Endothelial cell of umbilical vein (primary cell): Measurements from ENCODE around the gene DAW1. TPM values are rescaled to one million over a fixed set of nuclear protein-coding genes. Genes with fewer than 3 reads are reported as not detected.

Source experiments
- BruUV-seq: library from RNA; stranded (reverse); fragments of 400-500 nt; replicated peaks from 2 replicates; lab custom pipeline; 2021; lab: Mats Ljungman, UMichigan
- CTCF ChIA-PET: fragments of 300-600, 350-600 bp; sonication (Branson Sonifier 250); formaldehyde crosslinking; loops from one replicate; lab custom pipeline; 2021; ENCODE audit warnings: antibody characterized with exemption, inconsistent platforms; lab: Charles Lee
- POLR2A ChIA-PET: fragments of 300-600, 350-600 bp; sonication (Branson Sonifier 250); formaldehyde crosslinking; loops from one replicate; lab custom pipeline; 2021; ENCODE audit warnings: antibody characterized with exemption, inconsistent platforms; lab: Charles Lee
- DNase-seq: peaks from one replicate; pipeline ENCODE4 v3.0.0-alpha.2; 2011; ENCODE audit warnings: low read depth, low spot score
- FAIRE-seq: peaks from 2 replicates; lab custom pipeline; 2011; peaks lifted over from hg19 to GRCh38; lab: Jason Lieb, UNC
- H2AFZ ChIP-seq: 2 replicates; pipeline ENCODE4 v1.6.0; 2012; ENCODE audit warnings: low read depth, low read length, control low read depth, inconsistent platforms
- H3K27ac ChIP-seq: 2 replicates; pipeline ENCODE4 v1.5.1; 2011; ENCODE audit warnings: low read depth, mild to moderate bottlenecking, control low read depth, low read length, moderate library complexity; ENCODE audit not compliant: insufficient read depth
- H3K27me3 ChIP-seq, 2 experiments: 2 replicates each; pipeline versions ENCODE4 v1.6.0 to v1.6.1; 2011; ENCODE audit warnings: low read length in 2 of 2, mixed read lengths in 1 of 2; ENCODE audit not compliant: control insufficient read depth in 2 of 2, insufficient read depth in 2 of 2
- H3K36me3 ChIP-seq, 2 experiments: 2 replicates in 1 of 2; 3 replicates in 1 of 2; pipeline ENCODE4 v1.5.1; 2011; ENCODE audit warnings: low read length in 2 of 2, mild to moderate bottlenecking in 1 of 2, moderate library complexity in 1 of 2; ENCODE audit not compliant: control insufficient read depth in 2 of 2, insufficient read depth in 2 of 2; ENCODE audit errors: extremely low read depth in 1 of 2
- H3K4me1 ChIP-seq: 3 replicates; pipeline ENCODE4 v1.5.1; 2011; ENCODE audit warnings: mild to moderate bottlenecking, low read length; ENCODE audit not compliant: control insufficient read depth, insufficient read depth; ENCODE audit errors: extremely low read depth
- H3K4me2 ChIP-seq: 2 replicates; pipeline ENCODE4 v1.6.1; 2011; ENCODE audit warnings: low read length, control low read depth, mixed read lengths; ENCODE audit not compliant: insufficient read depth
- H3K4me3 ChIP-seq, 3 experiments: fragments of 200-600 bp in 1 of 3; sonication (generic), shearing (Covaris generic) in 1 of 3; replicated peaks in 1 of 3; 2 replicates each; pipeline ENCODE4 v1.5.1; 2011 to 2016; ENCODE audit warnings: control low read depth in 3 of 3, low read length in 3 of 3, mild to moderate bottlenecking in 2 of 3, inconsistent platforms in 1 of 3, low read depth in 1 of 3, moderate library complexity in 1 of 3; ENCODE audit not compliant: insufficient read depth in 1 of 3
- H3K79me2 ChIP-seq: 2 replicates; pipeline ENCODE4 v1.6.0; 2012; ENCODE audit warnings: low read length, inconsistent platforms; ENCODE audit not compliant: control insufficient read depth, insufficient read depth
- H3K9ac ChIP-seq: replicated peaks from 2 replicates; pipeline ENCODE3; 2011; ENCODE audit warnings: low read length, control low read depth; ENCODE audit not compliant: insufficient read depth; ENCODE audit errors: extremely low read depth
- H3K9me1 ChIP-seq: replicated peaks from 3 replicates; pipeline ENCODE4 v1.6.0; 2011; ENCODE audit warnings: mild to moderate bottlenecking, low read length; ENCODE audit not compliant: control insufficient read depth, insufficient read depth; ENCODE audit errors: extremely low read depth
- H3K9me3 ChIP-seq: replicated peaks from 2 replicates; pipeline ENCODE4 v1.5.1; 2012; ENCODE audit warnings: low read length, inconsistent platforms; ENCODE audit not compliant: control insufficient read depth, insufficient read depth
- H4K20me1 ChIP-seq: replicated peaks from 2 replicates; pipeline ENCODE3; 2011; ENCODE audit warnings: mild to moderate bottlenecking, low read length; ENCODE audit not compliant: control insufficient read depth, insufficient read depth; ENCODE audit errors: extremely low read depth
- EZH2 ChIP-seq: IDR thresholded peaks from 2 replicates; pipeline ENCODE4 v1.6.1; 2012; ENCODE audit warnings: borderline replicate concordance, low read depth, mild to moderate bottlenecking, moderate library complexity, low read length, inconsistent platforms; ENCODE audit not compliant: severe bottlenecking
- FOS ChIP-seq: IDR thresholded peaks from 2 replicates; pipeline ENCODE4 v1.6.1; 2011; ENCODE audit warnings: mild to moderate bottlenecking, low read length, moderate library complexity, borderline replicate concordance; ENCODE audit not compliant: insufficient read depth
- GATA2 ChIP-seq: IDR thresholded peaks from 2 replicates; pipeline ENCODE4 v1.7.0; 2011; ENCODE audit warnings: low read depth, mild to moderate bottlenecking, moderate library complexity, mixed read lengths, low read length; ENCODE audit not compliant: insufficient read length, insufficient read depth
- JUN ChIP-seq: IDR thresholded peaks from 2 replicates; pipeline ENCODE4 v1.6.1; 2011; ENCODE audit warnings: borderline replicate concordance, low read depth; ENCODE audit not compliant: insufficient read length, insufficient read depth
- MYC ChIP-seq: IDR thresholded peaks from one replicate; pipeline ENCODE4 v1.6.1; 2011; ENCODE audit warnings: mild to moderate bottlenecking, low read depth, low read length
- POLR2A ChIP-seq: IDR thresholded peaks from 2 replicates; pipeline ENCODE4 v1.6.1; 2012; ENCODE audit warnings: low read depth, mild to moderate bottlenecking, control low read depth, low read length
- POLR2AphosphoS5 ChIP-seq: IDR thresholded peaks from 2 replicates; pipeline ENCODE4 v1.6.1; 2012; ENCODE audit warnings: low read depth, mild to moderate bottlenecking, control low read depth, low read length, moderate library complexity; ENCODE audit not compliant: insufficient read depth
- dilution Hi-C: fragments of 300-500 bp; cut with MboI; formaldehyde crosslinking; loops from one replicate; pipeline ENCODE4 v1.15.0; 2019; ENCODE audit warnings: low sequenced_read_pairs; ENCODE audit not compliant: extremely low pct_ligation_motif_present
- intact Hi-C: fragments of 100-400 bp; cut with micrococcal nuclease; formaldehyde crosslinking; loops from one replicate; pipeline ENCODE4 v1.10.0; 2022
- polyA plus RNA-seq, 4 experiments: library from polyadenylated mRNA; depleted of rRNA in 3 of 4; stranded (reverse) in 3 of 4; unstranded in 1 of 4; fragments of >200 nt; gene quantifications; 2 replicates each; pipeline versions ENCODE4 v1.2.1 to v1.2.3, GENCODE V29; 2011 to 2012; ENCODE audit warnings: missing spikeins in 1 of 4
- total RNA-seq: library from RNA; stranded (reverse); gene quantifications from 2 replicates; pipeline ENCODE4 v1.2.3, GENCODE V29; 2021
- TF ChIP-seq, protein P1 (sequence below), 2 donors: IDR thresholded peaks; 1 replicate in 1 of 2; 2 replicates in 1 of 2; pipeline ENCODE4 v1.5.1; 2011; ENCODE audit warnings: low read length in 2 of 2, mild to moderate bottlenecking in 2 of 2, moderate library complexity in 2 of 2, control low read depth in 1 of 2, inconsistent platforms in 1 of 2, low read depth in 1 of 2; ENCODE audit not compliant: insufficient read depth in 1 of 2; ENCODE audit errors: extremely low read depth in 1 of 2
- TF ChIP-seq, protein P2 (sequence below): IDR thresholded peaks from 2 replicates; pipeline ENCODE4 v1.6.1; 2011; ENCODE audit not compliant: insufficient read depth, insufficient read length

The DAW1 gene
- total and polyA plus RNA-seq, 2 donors (not counting 3 experiments of a cell fraction or from before 2014, with no cell fraction given), result 1.2 to 2.0 TPM

DNA sequence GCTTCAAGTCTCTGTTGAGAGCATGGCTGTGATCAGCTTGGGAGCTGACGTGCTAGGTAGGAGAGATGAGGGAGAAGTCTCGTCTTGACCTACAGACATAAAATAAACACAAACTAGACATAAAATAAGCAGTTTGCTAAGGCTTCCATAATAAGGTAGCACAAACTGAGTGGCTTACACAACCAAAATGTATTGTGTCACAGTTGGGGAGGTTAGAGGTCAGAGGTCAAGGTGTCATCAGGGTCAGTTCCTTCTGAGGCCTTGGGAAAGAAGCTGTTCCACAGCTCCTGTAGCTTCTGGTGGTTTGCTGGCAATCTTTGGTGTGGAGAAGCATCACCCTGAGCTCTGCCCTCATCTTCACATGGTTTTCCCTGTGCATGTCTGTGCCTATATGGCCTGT is 20.2 kb downstream of the DAW1 start:
- Histone ChIP-seq H4K20me1 (no peaks in the 10 kb centered on the region), H3K4me3 (no peak overlapping the region), H3K9me1 (no peaks in the 10 kb centered on the region), H3K9me3 (no peaks in the 10 kb centered on the region), H3K27ac (no peak overlapping the region), H3K27me3 (no peaks in the 10 kb centered on the region), H3K79me2 (no peaks in the 10 kb centered on the region), H3K4me2 (no peak overlapping the region), H3K36me3 (no peaks in the 10 kb centered on the region), H2AFZ (no peak overlapping the region), H3K4me1 (no peaks in the 10 kb centered on the region), H3K9ac (no peak overlapping the region)
- FAIRE-seq, result no peak
- DNase-seq, result no peak
- POLR2A ChIA-PET, result no interaction called here
- dilution Hi-C loops (no loop called here), intact Hi-C loops (loop anchor here (2.0 kb wide), 1 partner anchor 1825 kb away; no protein-coding TSS in a partner anchor)
- BruUV-seq, result no TSS peak
- TF ChIP-seq, protein P1, sequence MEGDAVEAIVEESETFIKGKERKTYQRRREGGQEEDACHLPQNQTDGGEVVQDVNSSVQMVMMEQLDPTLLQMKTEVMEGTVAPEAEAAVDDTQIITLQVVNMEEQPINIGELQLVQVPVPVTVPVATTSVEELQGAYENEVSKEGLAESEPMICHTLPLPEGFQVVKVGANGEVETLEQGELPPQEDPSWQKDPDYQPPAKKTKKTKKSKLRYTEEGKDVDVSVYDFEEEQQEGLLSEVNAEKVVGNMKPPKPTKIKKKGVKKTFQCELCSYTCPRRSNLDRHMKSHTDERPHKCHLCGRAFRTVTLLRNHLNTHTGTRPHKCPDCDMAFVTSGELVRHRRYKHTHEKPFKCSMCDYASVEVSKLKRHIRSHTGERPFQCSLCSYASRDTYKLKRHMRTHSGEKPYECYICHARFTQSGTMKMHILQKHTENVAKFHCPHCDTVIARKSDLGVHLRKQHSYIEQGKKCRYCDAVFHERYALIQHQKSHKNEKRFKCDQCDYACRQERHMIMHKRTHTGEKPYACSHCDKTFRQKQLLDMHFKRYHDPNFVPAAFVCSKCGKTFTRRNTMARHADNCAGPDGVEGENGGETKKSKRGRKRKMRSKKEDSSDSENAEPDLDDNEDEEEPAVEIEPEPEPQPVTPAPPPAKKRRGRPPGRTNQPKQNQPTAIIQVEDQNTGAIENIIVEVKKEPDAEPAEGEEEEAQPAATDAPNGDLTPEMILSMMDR (IDR thresholded peaks at IDR 0.05; ENCODE audit: extremely low read depth in 1 of 2, insufficient read depth in 1 of 2, low read depth in 1 of 2, low read length in 2 of 2), result no peak
- no peak for TF ChIP-seq JUN
- no peak for TF ChIP-seq FOS
- no peak for TF ChIP-seq MYC
- TF ChIP-seq EZH2, result no peak
- no peak for TF ChIP-seq POLR2AphosphoS5
- no peak for TF ChIP-seq POLR2A
- TF ChIP-seq GATA2, result no peak
- TF ChIP-seq, protein P2, sequence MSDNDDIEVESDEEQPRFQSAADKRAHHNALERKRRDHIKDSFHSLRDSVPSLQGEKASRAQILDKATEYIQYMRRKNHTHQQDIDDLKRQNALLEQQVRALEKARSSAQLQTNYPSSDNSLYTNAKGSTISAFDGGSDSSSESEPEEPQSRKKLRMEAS, result no peak
- CTCF ChIA-PET, result interaction anchor here (2.0 to 6.8 kb wide), 6 partner anchors 13 to 1695 kb away, joined by 9 to 75 read pairs (median 32); no protein-coding TSS in a partner anchor
